GM19043 (cell line): Measurements from ENCODE around the gene KCNE4.

Experiments
- ATAC-seq: cut with Tn5 transposase; IDR thresholded peaks from one replicate; pipeline ENCODE4 v1.9.1; 2021; ENCODE audit warnings: low read depth; ENCODE audit not compliant: unreplicated experiment

The KCNE4 gene

DNA sequence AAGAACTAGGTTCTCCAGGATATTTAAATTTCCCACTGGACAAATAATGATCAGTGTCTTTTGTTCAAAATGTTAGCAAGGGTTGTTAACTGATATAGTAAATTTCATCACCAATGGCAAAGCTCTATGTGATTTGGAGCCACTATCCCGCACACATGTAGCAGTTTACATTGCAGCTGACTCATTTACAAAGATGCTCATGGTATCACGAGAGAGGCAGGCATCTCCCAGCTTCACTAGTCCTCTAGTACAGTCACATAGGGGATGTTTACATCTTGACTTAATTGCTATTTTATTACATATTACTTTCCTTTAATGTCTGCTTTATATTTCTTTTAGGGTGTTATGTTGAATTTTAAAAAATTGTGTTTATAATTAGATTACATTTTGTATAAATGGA, 30.7 kb downstream of the KCNE4 start:
- ATAC-seq, result no peak

DNA sequence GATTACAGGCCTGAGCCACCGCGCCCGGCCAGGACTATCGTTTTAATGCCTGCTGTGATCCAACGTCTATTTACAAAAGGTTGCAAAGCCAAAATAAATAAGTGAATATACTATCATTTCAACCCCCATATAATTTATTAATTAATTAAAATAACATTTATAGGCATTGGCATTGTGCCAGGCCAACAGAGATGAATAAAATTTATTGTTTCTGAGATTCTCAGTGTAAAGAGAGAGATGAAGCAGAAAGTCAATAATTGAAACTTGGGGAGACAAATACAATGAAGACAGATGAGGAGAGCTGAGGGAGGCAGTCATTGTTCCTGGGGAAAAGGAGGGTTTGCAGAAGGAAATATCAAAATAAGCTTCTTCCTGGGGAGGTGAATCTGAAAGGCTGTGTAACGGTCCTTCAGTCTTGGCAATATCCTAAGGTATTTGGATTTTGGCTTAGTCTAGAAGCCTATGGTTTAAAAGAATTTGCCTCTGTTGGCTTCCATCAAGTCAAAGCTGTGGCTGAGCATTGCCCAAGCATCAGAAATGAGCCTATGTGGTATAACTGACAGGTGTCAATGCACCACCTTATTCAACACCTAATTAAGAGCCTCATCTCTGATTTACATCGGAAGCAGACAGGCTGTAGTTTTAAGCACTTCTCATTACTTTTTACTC, 31.5 kb downstream of the KCNE4 start:
- no peak for ATAC-seq

DNA sequence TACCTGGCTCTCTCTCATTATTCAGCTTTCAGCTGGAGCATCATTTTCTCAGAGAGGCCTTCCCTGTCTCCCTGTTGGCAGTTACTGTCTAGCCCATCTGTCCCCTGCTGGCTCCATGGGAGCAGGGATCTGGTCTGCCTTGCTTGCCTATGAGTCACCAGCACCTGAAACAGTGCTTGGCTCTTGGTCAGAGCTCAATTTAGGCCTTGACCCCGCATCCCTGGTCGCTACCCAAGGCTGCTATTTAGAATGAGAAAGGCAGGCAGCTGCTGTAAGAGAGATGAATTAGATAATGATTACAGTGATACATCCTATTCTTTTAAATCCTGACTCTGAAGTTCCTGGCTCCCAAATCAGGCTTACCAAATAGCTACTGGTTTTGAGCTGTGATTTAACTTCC, 32.9 kb downstream of the KCNE4 start:
- ATAC-seq, result no peak

DNA sequence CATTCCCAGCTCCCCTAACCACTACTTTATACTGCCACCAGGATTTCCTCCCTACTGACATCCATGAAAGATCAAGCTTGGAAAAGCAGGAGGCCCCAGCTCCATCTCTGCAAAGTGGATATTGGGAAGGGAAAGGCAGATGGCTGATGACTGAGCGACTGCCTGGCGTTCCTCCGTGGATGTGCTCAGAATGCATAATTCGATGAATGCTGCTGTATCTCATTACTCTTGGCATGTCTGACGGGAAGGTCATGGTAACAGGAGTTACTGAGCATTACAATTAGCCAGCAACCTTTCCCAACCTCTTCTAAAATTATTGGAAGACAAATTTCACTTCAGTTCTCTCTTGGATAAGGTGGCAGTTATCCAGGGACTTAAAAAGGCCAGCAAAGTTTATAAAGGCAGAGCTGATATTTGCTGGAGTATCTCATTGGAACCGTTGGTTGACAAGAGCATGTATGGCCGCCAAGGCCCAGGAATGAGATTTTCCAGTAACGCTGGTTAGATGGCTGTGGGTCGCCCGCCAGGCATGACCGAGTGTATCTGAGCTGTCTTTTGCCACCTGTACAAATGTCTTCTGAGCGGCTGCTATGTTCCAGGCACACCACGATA, 34.5 kb downstream of the KCNE4 start:
- no peak for ATAC-seq

DNA sequence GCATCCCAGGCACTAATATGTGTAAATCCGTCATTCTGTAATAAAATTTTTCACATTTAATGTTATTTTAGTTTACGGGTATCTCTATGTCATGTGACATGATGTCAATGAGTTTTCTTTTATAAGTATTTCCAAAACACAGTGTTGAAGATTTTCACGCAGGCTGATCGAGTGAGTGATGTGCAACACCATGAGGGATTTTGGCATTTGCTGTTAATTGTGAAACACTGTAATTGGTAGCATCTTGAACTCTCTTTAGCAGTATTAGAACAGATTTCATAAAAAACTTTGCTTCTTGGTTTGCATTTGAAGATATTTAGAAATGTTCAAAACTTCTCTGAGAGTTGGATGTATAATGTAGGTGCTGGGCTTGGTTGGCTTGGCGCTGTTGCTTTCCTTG, 35.5 kb downstream of the KCNE4 start:
- ATAC-seq, result no peak

DNA sequence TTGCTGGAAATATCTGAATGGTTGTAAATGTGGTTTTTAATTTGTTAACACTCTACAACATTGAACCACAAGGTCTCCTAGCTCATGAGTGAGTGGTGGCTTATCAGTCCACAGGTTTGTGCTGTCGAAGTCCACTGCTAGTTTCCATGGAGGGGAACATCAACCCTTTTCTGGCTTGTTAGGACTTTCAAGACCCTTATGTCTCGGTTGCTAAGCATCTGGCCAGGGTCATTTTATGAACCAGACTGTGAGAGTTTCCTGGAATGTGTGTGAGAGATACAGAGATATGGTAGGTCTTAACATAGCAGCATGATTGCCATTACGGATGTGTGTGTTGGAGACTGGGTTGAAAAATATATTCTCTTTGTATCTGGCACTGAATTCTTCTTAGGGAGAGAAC, 36.9 kb downstream of the KCNE4 start:
- ATAC-seq, result no peak

DNA sequence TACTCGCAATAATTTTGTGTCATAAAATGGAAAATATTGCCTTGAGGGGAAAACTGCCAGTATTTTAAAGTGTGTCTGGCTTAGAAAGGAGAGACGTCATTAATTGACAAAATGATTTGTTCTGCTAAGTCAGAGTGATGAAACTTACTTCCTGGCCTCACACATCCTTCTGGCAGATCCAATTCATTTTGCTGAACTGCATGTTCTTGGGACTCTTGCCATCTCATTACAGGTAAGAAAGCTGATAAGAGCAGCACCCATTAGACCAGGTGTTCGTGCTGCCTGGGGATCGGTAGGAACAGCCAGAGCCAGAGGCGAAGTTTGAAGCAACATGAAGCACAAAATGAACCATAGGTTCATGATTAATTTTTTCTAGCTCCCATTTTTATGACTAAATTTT, 38.0 kb downstream of the KCNE4 start:
- ATAC-seq, result no peak

DNA sequence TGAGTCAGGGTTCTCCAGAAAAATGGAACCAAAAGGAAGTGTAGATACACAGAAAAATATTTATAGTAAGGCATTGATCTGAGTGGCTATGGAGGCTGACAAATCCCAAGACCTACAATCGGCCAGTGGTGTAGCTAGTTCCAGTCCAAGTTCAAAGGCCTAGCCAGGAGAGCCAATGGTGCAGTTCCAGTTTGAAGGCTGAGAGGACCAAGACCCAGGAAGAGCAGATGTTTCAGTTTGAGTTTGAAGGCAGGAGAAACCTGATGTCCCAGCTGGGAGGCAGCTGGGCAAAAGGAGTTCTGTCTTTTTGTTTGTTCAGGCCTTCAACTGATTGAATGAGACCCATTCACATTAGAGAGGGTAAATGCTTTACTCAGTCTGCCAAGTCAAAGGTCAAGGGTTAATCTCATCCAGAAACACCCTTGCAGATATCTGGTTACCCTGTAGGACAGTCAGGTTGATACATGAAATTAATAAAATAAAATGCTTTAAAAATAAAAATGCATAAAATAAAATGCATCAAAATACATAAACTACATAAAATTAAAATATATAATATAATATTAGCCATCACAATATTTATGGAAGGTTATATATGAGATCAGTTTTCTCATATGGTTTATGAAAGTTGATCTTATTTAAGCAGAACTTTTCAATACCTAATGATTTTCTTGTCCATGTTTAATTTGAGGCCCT, 38.7 kb downstream of the KCNE4 start:
- no peak for ATAC-seq

DNA sequence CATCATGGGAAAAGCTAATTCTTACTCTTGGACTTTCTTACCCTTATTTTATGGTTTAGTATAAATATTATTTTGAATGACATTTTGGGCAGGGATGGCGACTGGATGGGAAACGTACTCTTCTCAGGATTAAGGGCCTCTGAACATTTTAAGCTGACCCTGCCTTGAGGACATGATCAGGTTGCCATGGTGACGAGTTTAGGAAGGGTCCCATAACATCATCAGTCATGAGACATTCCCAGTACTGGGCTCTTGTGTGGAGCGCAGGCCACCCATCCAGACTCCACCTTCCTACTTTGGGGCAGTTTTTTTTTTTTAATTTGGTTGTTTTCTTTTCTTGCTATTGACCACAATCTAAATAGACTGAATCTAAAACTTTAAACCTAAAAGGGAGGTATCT, 40.7 kb downstream of the KCNE4 start:
- ATAC-seq, result no peak

DNA sequence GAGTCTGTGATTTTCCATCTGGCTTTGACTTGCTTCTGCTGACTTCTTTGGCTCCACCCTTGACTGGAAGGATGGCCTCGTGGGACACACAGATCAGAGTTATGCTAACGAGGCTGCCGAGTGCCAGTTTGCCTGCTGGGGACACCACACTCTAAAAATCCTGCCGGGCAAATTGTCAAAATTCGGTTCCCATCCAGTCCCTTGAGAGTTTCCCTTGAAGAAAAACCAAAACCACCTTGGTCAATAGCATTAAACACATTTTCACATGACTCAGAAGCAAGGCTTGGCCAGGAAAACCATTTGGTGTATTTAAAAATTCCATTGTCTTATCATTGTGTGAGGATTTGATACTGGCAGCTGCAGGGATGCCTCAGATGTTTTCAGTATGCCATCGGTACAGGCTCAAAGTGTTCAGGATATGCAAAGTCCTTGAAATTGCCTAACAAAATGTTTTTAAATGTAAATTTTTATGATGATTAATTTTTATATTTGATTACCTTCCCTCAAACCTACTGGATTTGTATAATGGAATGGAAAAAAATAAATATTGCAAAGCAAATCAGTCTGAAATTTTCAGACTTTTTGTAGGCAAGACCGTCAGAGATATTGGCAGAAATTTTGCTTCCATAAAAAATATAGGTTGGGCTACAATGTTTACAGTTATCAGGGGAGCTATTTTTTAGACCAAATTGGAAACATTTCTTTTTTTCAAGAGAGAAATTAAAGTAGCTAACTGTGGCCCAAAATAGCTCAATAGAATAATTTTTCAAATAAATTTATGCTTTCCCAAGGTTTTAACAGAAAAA, 41.6 kb downstream of the KCNE4 start:
- ATAC-seq, result no peak

DNA sequence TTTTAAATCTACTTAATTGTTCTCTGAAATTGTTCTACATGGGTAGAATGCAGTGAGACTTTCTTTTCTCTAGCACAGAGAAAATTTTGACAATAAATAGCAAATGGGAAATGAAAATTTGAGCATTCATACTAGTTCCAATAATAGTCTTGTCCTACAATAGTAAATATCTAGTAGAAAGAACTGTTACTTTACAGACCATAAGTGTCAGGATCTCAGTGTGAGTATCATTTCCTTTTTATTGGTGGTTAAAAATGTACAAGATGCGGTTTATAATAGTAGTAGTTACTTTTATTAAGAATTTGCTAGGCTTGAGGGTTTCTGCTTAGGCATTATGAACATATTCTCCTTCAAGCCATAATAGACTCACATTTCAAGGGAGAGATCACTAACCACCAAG, 43.2 kb downstream of the KCNE4 start:
- no peak for ATAC-seq

DNA sequence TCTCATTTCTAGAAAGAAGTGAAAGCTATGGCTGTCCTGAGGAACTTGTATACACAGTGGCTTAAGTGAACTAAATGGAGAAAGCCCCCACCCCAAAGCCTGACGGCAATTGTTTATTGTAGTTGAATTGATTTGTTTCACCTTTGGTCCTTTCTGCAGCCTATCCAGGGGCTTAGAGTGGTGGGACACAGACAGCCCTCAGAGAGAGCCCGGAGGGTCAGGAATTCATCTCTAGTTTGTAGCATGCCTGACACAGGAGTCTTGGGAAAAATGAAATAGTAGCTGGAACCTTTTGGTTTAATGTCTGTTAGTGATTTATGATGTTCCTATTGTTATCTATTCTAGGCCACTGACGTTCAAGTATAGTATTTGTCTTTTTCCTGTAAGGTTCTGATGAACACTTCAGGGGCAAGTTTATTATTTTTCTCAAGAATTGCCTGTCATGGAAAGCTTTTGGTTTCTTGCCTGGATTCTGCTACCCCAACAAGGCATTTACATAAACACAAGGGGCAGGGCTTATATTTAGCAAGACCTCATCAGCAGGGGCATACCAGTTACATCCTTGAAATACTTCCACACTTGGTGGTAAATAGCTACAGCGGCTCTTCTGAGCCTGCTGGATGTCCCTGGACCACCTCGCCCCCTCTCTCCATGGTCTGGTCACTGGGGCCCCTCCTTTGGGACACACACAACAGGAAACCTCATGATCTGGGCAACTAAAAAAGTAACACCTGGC, 44.4 kb downstream of the KCNE4 start:
- ATAC-seq, result no peak

DNA sequence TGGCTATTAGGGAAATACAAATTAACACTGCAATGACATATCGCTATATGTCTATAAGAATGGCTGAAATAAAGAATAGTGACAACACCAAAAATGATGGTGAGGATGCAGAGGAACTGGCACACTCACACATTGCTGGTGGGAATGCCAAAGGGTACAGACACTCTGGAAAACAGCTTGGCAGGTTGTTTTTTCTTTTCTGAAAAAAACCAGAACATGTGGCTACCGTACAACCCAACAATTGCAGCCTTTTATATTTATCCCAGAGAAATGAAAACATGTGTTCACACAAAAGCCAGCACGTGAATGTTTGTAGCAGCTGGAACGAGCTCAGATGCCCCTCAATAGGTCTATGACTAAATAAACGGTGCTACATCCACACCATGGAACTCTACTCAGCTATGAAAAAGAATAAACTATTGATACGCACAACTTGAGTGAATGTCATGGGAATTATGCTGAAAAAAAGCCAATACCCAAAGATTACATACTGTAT, 45.9 kb downstream of the KCNE4 start:
- no peak for ATAC-seq

DNA sequence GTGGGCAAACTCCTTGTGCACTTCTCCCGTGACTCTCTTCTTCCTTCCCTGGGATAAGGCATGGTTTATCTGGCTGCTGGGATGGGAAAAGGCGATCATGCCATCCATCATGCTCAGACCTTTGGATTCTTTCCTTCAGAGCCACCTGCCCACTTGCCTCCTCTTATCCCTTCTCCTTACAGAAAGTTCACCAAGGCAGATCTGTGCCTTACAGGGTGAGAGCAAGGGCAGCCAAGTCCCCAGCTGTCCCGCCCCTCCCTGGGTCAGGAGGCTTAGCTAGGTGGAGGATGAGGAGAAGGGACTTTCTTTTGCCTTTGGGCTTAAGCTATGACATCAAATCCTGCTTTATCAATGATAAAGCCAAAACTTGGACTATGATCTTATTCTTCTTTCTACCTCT, 47.6 kb downstream of the KCNE4 start:
- ATAC-seq, result no peak

DNA sequence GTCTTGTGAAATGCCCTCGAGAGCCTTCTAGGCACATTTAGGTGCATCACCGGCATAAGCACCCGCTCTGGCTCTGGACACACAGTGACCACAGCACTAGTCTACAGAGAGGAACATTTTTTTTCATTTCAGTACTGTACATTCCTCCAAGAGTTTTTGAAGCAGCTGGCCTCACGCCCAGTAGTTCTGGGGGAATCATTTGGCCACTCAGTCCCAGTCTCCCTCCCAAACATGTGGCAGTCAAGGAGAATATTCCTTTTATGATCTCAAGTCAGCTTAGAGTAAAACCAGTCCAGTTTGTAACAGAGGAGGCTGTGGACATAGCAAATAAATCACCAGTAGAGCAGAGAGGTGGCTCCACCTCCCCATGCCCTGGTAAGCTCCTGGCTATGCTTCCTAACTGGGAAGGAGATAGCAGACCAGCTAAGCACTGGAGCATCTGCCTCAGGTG, 48.1 kb downstream of the KCNE4 start:
- ATAC-seq, result no peak

DNA sequence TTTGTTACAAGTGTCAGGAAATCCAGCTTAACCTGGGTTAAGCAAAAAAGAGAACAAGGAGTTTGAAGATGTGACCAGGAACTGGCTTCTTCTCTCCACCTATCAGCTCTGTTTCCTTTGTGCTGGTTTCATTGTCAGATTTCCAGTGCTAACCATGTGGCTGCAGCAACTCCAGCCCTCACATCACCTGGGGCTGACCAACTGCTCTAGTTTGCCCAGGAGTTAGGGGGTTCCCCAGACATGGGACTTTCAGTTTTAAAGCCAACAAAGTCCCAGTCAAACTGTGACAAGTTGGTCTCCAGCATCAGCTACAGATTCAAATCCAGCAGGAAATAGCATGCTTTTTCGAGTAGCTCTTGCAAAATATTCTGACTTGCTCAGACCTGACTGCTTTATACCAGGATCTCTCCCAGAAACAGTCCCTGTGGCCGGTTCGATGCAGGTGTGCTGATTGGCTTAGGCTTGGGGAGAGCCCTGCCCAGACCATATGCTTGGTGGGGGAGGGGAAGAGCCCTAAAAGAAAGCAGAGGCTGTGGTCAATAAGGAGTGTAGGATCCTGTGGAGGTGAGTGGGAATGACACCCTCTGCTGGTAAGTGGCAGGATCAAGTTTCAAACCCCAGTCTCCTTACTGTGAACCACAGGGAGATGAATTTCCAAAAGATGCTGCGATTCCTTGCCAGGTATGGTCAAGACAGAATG, 49.5 kb downstream of the KCNE4 start:
- ATAC-seq, result peak; percentile 53

DNA sequence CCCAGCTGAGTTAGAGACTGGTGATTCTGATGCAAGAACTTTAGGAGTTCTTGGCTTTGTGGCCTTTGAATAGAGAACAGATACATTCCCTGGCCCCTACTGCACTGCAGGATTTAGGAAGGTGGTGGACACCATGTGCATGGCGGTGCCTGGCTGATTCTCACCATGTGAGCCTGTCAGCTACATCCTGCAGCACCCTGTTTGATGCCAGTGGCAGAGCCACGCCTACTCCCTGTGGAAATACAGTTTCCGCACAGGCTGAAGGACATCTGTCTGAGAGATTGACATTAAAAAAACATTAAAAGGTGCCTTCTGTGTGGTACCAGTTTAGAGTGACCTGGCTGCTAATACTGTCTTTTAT, 50.0 kb downstream of the KCNE4 start:
- ATAC-seq, result no peak

DNA sequence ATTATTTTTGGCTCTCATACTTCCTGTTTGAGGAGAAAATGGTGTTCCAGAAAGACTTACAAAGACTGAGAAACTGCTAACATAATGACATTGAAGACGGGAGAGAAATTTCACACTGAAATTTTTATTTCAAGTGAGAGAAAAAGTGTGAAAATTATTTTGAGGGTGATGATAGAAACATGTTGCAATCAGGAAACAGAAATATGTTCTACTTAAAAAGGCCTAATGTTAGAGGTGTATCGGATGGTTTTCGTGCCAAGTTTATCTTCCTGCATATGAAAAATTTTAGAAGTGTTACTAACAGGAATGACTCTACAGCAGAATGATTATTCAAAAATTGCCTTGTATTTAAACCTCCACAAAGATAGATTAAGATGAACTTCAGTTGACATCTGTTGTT, 50.5 kb downstream of the KCNE4 start:
- no peak for ATAC-seq

DNA sequence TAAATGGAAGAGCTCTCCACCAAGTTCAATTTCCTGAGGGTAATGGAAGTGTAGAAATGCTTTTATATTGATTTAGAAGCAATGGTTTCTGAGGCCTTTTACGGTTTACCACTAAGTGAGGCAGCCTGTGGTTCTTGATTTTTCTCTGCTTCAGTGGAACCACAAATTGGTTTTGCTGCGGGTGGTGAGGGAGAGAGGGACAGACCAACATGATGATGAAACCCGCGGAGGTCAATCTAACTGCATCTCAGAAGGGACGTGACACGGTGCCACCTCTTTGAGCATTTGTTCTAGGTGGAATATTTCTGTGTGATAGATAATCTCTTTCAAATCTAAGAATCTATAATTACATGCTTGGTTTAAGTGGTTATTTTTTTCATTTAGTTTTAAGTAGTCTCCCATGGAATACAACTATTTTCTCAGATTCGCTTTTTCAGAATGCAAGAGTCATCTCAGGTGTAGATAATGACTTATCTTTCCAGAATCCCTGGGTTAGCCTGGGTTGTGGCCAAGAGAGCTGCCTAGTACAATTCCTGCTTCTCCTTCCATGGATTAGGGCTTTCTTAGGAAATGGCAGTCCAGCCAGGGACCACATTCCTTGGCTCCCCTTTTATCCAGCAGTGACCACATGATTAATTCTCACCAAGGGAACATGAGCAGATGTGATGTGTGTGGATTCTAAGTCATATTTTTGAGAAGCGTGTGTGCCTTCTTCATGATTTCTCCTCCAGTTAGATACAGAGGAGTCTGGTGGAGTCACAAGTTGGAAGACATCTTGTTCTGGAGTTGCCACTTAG, 52.5 kb downstream of the KCNE4 start:
- ATAC-seq, result no peak
